Cerebellar nuclear complex (tissue), 1 donor: ENCODE measurements around the gene TMEM181.
A peak's percentile ranks its signal among the peaks of the same experiment; 100 is the strongest.
"Not testable (repeated sequence)": the region's sequence is repeated elsewhere in the genome, so short reads cannot be mapped to it uniquely, and the experiment has no call there.

Source experiments
- DNase-seq, 2 experiments: peaks; one replicate each; lab custom pipeline; 2025; lab: John Stamatoyannopoulos, UW

TMEM181 gene, protein sequence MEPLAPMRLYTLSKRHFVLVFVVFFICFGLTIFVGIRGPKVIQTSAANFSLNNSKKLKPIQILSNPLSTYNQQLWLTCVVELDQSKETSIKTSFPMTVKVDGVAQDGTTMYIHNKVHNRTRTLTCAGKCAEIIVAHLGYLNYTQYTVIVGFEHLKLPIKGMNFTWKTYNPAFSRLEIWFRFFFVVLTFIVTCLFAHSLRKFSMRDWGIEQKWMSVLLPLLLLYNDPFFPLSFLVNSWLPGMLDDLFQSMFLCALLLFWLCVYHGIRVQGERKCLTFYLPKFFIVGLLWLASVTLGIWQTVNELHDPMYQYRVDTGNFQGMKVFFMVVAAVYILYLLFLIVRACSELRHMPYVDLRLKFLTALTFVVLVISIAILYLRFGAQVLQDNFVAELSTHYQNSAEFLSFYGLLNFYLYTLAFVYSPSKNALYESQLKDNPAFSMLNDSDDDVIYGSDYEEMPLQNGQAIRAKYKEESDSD

DNA sequence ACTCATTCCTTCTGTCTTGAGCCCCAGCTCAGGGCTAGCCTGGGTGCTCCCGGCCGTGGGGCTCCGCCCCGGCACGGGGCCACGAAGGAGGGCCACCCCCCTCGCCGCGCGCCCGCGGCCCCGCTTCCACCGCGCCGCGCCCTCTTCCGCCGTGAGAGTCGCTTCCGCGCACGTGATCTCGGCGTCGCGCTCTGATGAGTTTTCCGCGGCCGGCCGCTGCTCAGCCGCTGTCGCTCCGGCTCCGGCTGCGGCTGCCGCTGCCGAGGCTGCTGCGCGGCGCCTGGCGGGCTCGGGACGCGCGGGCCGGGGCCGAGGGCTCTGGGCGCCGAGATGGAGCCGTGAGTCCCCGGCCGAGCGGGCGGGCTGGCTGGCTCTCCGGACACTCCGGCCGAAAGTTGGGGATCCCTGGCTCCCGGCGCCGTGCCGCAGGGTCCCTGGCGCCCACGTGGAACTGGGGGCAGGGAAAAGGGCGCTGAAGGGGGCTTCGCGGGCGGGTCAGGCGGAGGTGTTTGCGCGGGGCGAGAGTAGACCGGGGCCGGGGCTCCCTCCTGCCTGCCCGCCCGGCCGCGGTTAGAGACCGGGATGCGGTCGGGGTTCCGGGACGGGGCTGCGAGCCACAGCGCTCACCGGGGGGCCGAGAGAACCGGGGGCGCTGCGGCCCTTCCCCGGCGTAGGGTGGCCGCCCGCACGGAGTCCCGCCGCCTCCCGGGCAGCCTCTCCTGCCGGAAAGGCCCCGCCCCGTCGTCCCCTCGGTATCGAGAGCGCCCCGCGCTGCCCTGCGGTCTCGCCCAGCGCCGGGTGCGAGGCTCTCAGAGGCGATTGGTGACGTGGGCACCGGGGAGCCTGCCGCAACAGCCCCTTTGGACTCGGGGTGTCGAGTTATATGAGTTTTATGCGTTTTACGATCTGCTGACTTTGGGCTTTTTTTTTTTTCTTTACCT, at the start of gene TMEM181:
TMEM181 (plus strand) TSS at position 197 of the 941 bp plus-strand sequence; CDS start at position 331, 134 bp downstream.
- no peak for DNase-seq

DNA sequence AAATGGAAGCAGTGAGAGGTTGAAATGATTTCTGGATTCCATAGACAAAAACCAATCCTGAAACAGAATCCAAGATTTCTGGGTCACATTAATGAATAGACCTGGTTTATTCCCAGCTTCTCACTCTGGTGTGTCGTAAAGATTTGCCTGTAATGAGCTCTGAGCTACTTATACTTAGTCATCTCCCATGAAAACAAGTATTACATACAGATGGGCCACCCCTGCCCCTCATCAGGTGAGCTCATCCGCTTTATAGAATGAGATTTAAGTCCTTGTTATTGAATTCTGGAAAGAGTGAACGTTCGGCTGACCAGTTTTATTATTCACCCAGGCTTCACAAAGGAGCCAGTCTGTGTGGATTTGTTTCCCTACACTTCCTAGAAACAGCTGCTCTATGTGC, 47.1 kb upstream of the TMEM181 start:
- DNase-seq, result no peak

DNA sequence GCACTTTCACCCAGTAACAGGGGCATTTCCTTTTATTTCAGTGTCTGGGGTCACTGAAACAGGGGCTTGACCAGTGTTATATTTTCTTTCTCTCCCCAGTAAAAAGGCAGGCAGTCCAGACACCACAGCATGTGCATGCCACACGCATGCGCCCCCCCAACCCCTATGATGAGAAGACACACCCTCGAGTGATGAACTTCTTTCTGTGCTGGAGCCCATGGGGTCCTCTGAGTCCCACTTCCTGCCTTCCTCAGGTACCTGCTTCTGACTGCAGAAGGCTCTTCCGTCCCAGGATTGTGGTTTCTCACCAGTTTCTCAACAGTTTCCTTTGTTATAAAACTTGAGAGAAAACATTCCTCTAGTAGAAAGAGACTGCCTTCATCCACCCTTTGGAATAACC, 45.7 kb upstream of the TMEM181 start:
- DNase-seq, result no peak

- no peak for DNase-seq
Measured at GRCh38 chr6:158514991-158515390, 44.9 kb upstream of the TMEM181 start.

- DNase-seq, result no peak
Measured at GRCh38 chr6:158516098-158516497, 43.8 kb upstream of the TMEM181 start.

- DNase-seq, result no peak
Measured at GRCh38 chr6:158517038-158517437, 42.9 kb upstream of the TMEM181 start.

DNA sequence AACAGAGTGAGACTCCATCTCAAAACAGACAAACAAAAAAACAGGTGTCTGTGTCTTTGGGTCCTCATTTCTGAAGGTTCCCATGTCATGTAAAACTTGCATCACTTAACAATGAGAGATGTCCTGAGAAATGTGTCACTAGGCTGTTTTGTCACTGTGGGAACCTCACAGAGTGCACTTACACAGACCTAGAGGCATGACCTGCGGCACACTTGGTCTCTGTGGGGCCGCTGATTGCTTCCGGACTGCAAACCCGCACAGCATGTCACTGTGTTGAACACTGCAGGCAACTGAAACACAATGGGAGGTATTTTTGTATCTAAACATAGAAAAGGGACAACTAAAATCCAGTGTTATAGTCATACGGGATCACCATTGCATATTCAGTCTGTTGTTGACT, 42.3 kb upstream of the TMEM181 start:
- no peak for DNase-seq

GRCh38 chr6:158518191-158519127, 41.4 kb upstream of the TMEM181 start:
- DNase-seq, result peak; percentile 4 to 85

DNA sequence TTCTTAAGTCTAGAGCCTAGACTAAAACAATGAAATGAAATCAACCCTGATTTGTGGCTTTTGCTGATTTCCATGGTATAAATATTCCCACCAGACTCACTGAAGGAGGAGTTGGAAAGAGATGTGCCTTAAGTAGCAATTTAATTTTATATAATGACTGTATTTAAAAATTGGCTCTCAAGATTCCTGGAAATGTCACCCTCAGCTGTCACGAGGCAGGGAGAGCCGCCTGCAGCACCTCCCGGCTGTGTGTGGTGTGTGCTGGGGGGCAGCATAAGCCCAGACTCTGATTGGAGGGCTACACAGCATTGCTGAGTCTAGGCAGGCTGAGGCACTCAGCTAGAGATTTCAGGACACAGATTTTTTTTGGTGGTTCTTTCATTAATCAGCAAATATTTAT, 40.6 kb upstream of the TMEM181 start:
- no peak for DNase-seq

DNA sequence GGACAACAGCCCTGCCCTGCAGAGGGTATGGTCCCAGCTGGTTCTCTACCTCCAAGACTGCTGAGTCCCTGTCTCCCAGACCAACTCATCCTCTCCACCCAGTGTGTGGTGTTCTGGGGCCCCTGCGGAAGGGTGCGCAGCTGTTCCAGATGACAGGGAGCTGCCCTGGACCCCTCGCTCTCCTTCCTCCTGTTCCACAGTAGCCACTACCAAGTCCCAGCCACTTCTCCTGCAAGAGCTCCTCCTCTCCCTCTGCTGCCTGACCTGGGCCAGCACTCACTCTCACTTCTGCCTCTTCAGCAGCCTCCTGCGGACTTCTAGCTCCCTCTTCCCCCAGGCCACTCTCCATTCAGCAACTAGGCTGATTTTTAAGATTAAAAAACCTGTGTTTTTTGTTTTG, 40.1 kb upstream of the TMEM181 start:
- DNase-seq, result no peak

- DNase-seq, result not testable (repeated sequence)
Measured at GRCh38 chr6:158520975-158521374, 38.9 kb upstream of the TMEM181 start.

DNA sequence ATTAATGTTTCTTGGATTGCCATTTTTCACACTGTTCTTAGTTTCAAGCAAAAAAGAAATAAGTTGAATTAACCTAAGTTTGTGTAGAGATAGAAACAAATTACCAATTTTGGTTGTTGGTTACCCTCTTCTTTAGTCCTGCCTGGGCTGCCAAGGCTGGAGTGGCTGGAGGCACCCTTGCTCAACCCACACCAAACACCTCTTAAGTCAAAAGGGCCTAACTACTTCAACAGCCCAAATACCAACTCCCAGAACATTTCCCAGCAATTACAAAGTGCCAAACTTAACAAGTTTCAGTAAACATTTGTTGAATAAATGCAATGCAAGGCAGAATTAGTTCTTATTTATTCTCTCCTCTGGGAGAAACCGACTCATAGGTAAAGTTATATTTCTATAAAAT, 38.1 kb upstream of the TMEM181 start:
- no peak for DNase-seq

GRCh38 chr6:158522616-158523015, 37.3 kb upstream of the TMEM181 start:
- no peak for DNase-seq

DNA sequence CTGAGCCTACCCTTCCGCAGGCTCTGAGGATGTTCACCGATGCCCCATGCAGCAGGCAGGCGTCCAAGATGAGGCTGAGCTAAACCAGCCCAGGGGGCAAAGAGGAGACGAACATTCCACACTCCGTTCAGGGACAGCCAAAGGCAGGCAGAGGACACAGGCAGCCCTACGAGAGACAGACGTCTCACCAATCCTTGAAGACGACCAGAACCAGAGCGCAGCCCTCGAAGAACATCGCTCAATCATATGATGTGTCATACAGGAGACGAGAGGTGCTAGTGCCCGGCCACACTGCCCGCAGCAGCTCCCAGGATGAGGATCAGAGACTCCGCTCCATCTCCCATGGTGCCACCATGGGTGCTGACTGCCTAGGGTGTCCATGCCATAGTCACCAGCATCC, 35.6 kb upstream of the TMEM181 start:
- no peak for DNase-seq

- not testable (repeated sequence) for DNase-seq
Measured at GRCh38 chr6:158527858-158528257, 32.0 kb upstream of the TMEM181 start.

DNA sequence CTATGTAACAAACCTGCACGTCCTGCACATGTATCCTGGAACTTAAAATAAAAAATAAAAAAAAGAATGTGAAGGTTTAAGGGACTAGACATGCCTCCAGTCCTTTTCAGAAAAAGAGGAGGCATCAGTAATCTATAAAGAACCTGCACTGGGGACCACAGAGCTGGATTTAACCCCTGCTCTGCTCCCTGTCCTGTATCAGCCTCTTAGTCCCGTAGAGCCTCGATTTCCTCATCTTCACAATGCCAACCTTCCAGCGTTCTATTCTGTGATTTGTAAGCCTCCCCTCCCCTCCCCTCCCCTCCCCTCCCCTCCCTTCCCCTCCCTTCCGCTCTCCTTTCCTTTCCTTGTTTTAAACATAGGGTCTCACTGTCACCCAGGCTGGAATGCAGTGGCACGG, 31.1 kb upstream of the TMEM181 start:
- DNase-seq, result no peak

DNA sequence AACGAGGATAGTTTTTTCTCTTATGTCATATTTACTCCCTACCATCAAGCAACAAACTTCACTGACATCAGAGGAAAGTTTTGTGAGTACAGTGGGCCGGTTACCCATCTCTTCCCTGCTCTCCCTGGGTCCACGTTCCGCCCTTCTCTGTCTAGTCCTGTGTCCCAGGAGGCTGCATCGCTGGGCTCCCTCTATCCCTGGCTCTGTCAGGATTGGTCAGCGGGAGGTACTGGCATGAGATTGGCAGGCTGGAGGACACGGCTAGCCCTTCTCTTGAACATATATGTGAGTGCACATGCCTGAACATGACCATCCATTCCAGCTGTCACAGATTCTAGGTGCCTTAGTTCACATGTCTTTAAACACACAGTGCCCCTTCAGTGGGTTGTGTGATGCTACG, 30.3 kb upstream of the TMEM181 start:
- no peak for DNase-seq

DNA sequence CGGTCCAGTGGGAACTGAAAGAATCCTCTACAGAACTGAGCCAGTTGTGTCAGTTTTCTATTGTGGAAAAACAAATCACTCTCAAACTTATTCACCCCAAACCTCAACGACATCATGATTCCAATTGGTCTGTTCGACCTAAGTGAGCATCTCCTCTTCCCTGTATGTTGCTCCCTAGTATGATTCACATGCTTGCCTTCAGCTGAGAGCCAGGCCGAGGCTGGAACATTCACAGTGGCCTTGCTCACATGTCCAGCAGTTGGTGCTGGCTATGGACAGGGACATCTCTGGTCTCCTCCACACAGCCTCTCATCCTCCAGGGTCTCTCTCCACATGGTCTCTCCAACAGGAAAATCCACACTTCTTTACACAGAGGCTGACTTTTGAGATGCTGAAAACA, 28.3 kb upstream of the TMEM181 start:
- DNase-seq, result no peak

- DNase-seq, result no peak
Measured at GRCh38 chr6:158531970-158532369, 27.9 kb upstream of the TMEM181 start.

DNA sequence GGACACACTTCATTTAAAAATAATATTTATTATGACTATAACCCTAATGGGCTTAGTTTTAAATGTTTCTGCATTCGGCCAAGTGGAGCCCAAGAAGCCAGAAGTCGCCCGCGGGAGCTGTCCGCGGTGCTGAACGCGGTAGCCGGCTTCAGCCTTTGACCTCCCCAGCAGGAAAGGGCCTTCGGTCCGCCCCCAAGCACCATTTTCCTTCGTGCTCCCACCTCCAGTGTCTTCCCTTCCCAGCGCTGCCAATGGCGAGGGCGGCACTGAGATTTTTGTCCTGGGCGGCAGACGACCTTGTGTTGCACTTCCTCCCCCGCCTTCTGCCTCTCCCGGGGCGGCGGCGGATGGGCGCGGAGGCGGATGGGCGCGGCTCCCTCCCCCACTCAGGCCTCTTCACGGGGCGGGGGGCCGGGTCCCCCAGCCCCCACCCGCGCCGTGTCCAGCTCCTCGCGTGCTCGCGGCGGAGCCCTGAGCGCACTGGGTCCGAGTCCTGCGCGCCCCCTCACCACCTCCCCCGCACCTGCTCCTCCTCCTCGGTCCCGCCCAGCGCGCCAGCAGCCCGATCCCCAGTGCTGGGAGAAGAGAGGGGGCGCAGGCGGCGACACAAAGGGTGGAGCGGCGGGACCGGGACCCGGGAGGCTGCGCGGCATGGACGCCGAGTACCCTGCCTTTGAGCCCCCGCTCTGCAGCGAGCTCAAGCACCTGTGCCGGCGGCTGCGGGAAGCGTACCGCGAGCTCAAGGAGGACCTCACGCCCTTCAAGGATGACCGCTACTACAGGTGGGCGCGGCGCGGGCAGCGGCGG, 23.6 kb upstream of the TMEM181 start:
- DNase-seq, result no peak
